HG02763 (cell line): Measurements from ENCODE around the gene DPP7.
"Not testable (repeated sequence)": the region's sequence is repeated elsewhere in the genome, so short reads cannot be mapped to it uniquely, and the experiment has no call there.

ENCODE experiments used
- ATAC-seq: cut with Tn5 transposase; IDR thresholded peaks from one replicate; pipeline ENCODE4 v1.9.1; 2021; ENCODE audit warnings: mild to moderate bottlenecking, moderate library complexity; ENCODE audit not compliant: unreplicated experiment

DPP7 gene

GRCh38 chr9:137130176-137130755, 15.7 kb upstream of the DPP7 start:
- peak; percentile 18 for ATAC-seq

- ATAC-seq = peak; percentile 81
Measured at GRCh38 chr9:137129456-137130175, 15.1 kb upstream of the DPP7 start.

GRCh38 chr9:137128862-137129455, 14.4 kb upstream of the DPP7 start:
- ATAC-seq = no peak

GRCh38 chr9:137128158-137128861, 13.8 kb upstream of the DPP7 start:
- ATAC-seq = no peak

- ATAC-seq = no peak
Measured at GRCh38 chr9:137127301-137128157, 13.0 kb upstream of the DPP7 start.

GRCh38 chr9:137126786-137127185, 12.3 kb upstream of the DPP7 start:
- no peak for ATAC-seq

GRCh38 chr9:137123952-137124462, 9.5 kb upstream of the DPP7 start:
- not testable (repeated sequence) for ATAC-seq

GRCh38 chr9:137123468-137123837, 8.9 kb upstream of the DPP7 start:
- no peak for ATAC-seq

- not testable (repeated sequence) for ATAC-seq
Measured at GRCh38 chr9:137122796-137123467, 8.4 kb upstream of the DPP7 start.

- not testable (repeated sequence) for ATAC-seq
Measured at GRCh38 chr9:137121927-137122795, 7.6 kb upstream of the DPP7 start.

GRCh38 chr9:137118092-137118603, 3.6 kb upstream of the DPP7 start:
- not testable (repeated sequence) for ATAC-seq

- ATAC-seq = no peak
Measured at GRCh38 chr9:137117269-137117731, 2.8 kb upstream of the DPP7 start.

- no peak for ATAC-seq
Measured at GRCh38 chr9:137116728-137117127, 2.2 kb upstream of the DPP7 start.

GRCh38 chr9:137116027-137116507, 1.5 kb upstream of the DPP7 start:
- no peak for ATAC-seq

GRCh38 chr9:137115394-137116026, 977 bp upstream of the DPP7 start:
- ATAC-seq = no peak

- ATAC-seq = no peak
Measured at GRCh38 chr9:137114220-137114612, 317 bp downstream of the DPP7 start.

GRCh38 chr9:137113385-137114159, 961 bp downstream of the DPP7 start:
- ATAC-seq = no peak
